Transverse colon (tissue), 4 donors: ENCODE data around the gene TMEM163. TPM values are rescaled to one million over a fixed set of nuclear protein-coding genes. Genes with fewer than 3 reads are reported as not detected.

ENCODE experiments used
- DNase-seq: peaks from one replicate; pipeline ENCODE4 v3.0.0-alpha.2; 2019
- H3K27ac ChIP-seq, 4 donors: fragments of 200-600 bp; sonication (generic); 2 replicates each; pipeline ENCODE4 v1.5.1; 2016 to 2018; ENCODE audit warnings: inconsistent platforms in 4 of 4
- H3K27me3 ChIP-seq: fragments of 200-600 bp; sonication (generic); 2 replicates; pipeline ENCODE4 v1.5.1; 2017; ENCODE audit warnings: inconsistent platforms
- H3K36me3 ChIP-seq, 4 donors: fragments of 200-600 bp; sonication (generic); 2 replicates each; pipeline ENCODE4 v1.5.1; 2017 to 2019; ENCODE audit warnings: inconsistent platforms in 4 of 4
- H3K4me1 ChIP-seq, 4 donors: fragments of 200-600 bp; sonication (generic); 2 replicates each; pipeline ENCODE4 v1.5.1; 2017 to 2020; ENCODE audit warnings: inconsistent platforms in 4 of 4
- H3K4me3 ChIP-seq, 4 donors: fragments of 200-600 bp; sonication (generic); 1 replicate in 1 of 4; 2 replicates in 3 of 4; pipeline versions ENCODE4 v1.5.1 to v1.6.1; 2017 to 2019; ENCODE audit warnings: inconsistent platforms in 4 of 4
- H3K9me3 ChIP-seq, 2 donors: fragments of 200-600 bp; sonication (generic); 2 replicates each; pipeline ENCODE4 v1.5.1; 2017 to 2019; ENCODE audit warnings: inconsistent platforms in 2 of 2
- CTCF ChIP-seq, 5 experiments: fragments of 200-600 bp in 3 of 5; fragments of 450-650 bp in 2 of 5; sonication (generic) in 3 of 5; IDR thresholded peaks; 1 replicate in 2 of 5; 2 replicates in 3 of 5; pipeline ENCODE4 v1.5.1; 2016 to 2017; ENCODE audit warnings: antibody characterized with exemption in 5 of 5, inconsistent platforms in 3 of 5, mild to moderate bottlenecking in 2 of 5, moderate library complexity in 1 of 5
- EP300 ChIP-seq: sonication (generic); formaldehyde crosslinking; IDR thresholded peaks from one replicate; pipeline ENCODE4 v1.6.1; 2017; ENCODE audit warnings: antibody characterized with exemption, low read depth
- POLR2A ChIP-seq: fragments of 450-650 bp; IDR thresholded peaks from one replicate; pipeline ENCODE4 v1.6.1; 2016; ENCODE audit warnings: antibody characterized with exemption, mild to moderate bottlenecking, moderate library complexity
- POLR2AphosphoS5 ChIP-seq, 3 donors: sonication (generic); formaldehyde crosslinking; IDR thresholded peaks; one replicate each; pipeline ENCODE4 v1.6.1; 2016; ENCODE audit warnings: antibody characterized with exemption in 3 of 3
- WGBS, 2 donors: methylation state at CpG; one replicate each; pipeline ENCODE4 v1.1.5; 2018; ENCODE audit warnings: low coverage in 1 of 2; 5-methylcytosine and 5-hydroxymethylcytosine counted together
- in situ Hi-C, 4 donors: fragments of 200-750 bp; cut with MboI; loops; one replicate each; pipeline versions ENCODE4 v1.15.0 to v1.15.1; 2017; ENCODE audit warnings: low sequenced_read_pairs in 3 of 4, low pct_ligation_motif_present in 1 of 4, low pct_unique_long_range_greater_than_20kb in 1 of 4
- intact Hi-C: fragments of 100-400 bp; cut with DNase I; formaldehyde crosslinking; loops from one replicate; pipeline ENCODE4 v1.15.1; 2023; ENCODE audit warnings: low total_unique reads
- total RNA-seq, 4 donors: library from RNA; depleted of rRNA; stranded (reverse); fragments of >200 nt; gene quantifications; one replicate each; pipeline ENCODE4 v1.1.0, GENCODE V29; 2016

Gene TMEM163
- total RNA-seq, 4 donors from 2014 or later: 0.48 TPM; not detected in 3

- H3K4me1 ChIP-seq: no peaks in the 10 kb centered on the region
- no peak overlapping the region for H3K27ac ChIP-seq
- WGBS, 2 donors: 30 to 37% methylated on average over 2 to 5 of the region's 5 CpGs
- in situ Hi-C loops: no loop called here
- H3K27me3 ChIP-seq: no peaks in the 10 kb centered on the region
- H3K9me3 ChIP-seq: no peaks in the 10 kb centered on the region
- no peaks in the 10 kb centered on the region for H3K36me3 ChIP-seq
- TF ChIP-seq POLR2A (no peak), EP300 (no peak), POLR2AphosphoS5 (IDR thresholded peaks at IDR 0.05) (no peak), CTCF (IDR thresholded peaks at IDR 0.05) (no peak)
- intact Hi-C loops: no loop called here
- no peak for DNase-seq
- no peak overlapping the region for H3K4me3 ChIP-seq
Observed at GRCh38 chr2:134558208-134558830, 160.5 kb downstream of the TMEM163 start.

- DNase-seq: no peak
- 80 to 87% methylated on average over 2 to 6 of the region's 6 CpGs for WGBS, 2 donors
Observed at GRCh38 chr2:134555411-134555810, 163.4 kb downstream of the TMEM163 start.

GRCh38 chr2:134553657-134554056, 165.1 kb downstream of the TMEM163 start:
- DNase-seq: no peak
- Histone ChIP-seq H3K27me3 (no peaks in the 10 kb centered on the region), H3K4me3 (no peak overlapping the region), H3K27ac (no peak overlapping the region), H3K36me3 (no peaks in the 10 kb centered on the region), H3K4me1 (no peaks in the 10 kb centered on the region), H3K9me3 (no peaks in the 10 kb centered on the region)
- in situ Hi-C loops (no loop called here), intact Hi-C loops (no loop called here)
- WGBS, 2 donors: 83 to 85% methylated on average over 1 to 7 of the region's 7 CpGs
- TF ChIP-seq CTCF (IDR thresholded peaks at IDR 0.05): no peak
- no peak for TF ChIP-seq EP300
- no peak for TF ChIP-seq POLR2A
- no peak for TF ChIP-seq POLR2AphosphoS5 (IDR thresholded peaks at IDR 0.05)

More at GRCh38 chr2:134555411-134555810, 163.4 kb downstream of the TMEM163 start:
- no peaks in the 10 kb centered on the region for H3K27me3 ChIP-seq
- H3K36me3 ChIP-seq: no peaks in the 10 kb centered on the region
- no peak overlapping the region for H3K27ac ChIP-seq
- H3K4me3 ChIP-seq: no peak overlapping the region
- intact Hi-C loops (no loop called here), in situ Hi-C loops (no loop called here)
- TF ChIP-seq POLR2AphosphoS5 (IDR thresholded peaks at IDR 0.05): no peak
- TF ChIP-seq EP300: no peak
- no peak for TF ChIP-seq POLR2A
- TF ChIP-seq CTCF (IDR thresholded peaks at IDR 0.05): no peak
- no peaks in the 10 kb centered on the region for H3K4me1 ChIP-seq
- no peaks in the 10 kb centered on the region for H3K9me3 ChIP-seq

- H3K27me3 ChIP-seq: no peaks in the 10 kb centered on the region
- H3K4me1 ChIP-seq: no peaks in the 10 kb centered on the region
- no peak overlapping the region for H3K27ac ChIP-seq
- no peak for TF ChIP-seq CTCF (IDR thresholded peaks at IDR 0.05)
- no peak for TF ChIP-seq EP300
- no peak for TF ChIP-seq POLR2AphosphoS5 (IDR thresholded peaks at IDR 0.05)
- DNase-seq: no peak
- WGBS, 2 donors: 90 to 93% methylated on average over 2 to 13 of the region's 13 CpGs
- intact Hi-C loops: no loop called here
- H3K9me3 ChIP-seq: no peaks in the 10 kb centered on the region
- H3K36me3 ChIP-seq: no peaks in the 10 kb centered on the region
- no peak overlapping the region for H3K4me3 ChIP-seq
- in situ Hi-C loops: no loop called here
Observed at GRCh38 chr2:134550566-134551164, 168.1 kb downstream of the TMEM163 start.
